DOHH2 (cell line): ENCODE results near the gene KRTAP10-2.

Experiments used
- EZH2phosphoT487 ChIP-seq: fragments of 200-600 bp; sonication (generic); IDR thresholded peaks from 2 replicates; pipeline ENCODE4 v1.6.1; 2017; ENCODE audit warnings: borderline replicate concordance, mild to moderate bottlenecking, antibody characterized with exemption, low read length, moderate library complexity, mixed read lengths
- TF ChIP-seq, protein P1 (sequence below): fragments of 200-600 bp; sonication (generic); IDR thresholded peaks from one replicate; pipeline ENCODE4 v1.5.1; 2014; ENCODE audit warnings: antibody characterized with exemption, mild to moderate bottlenecking, low read depth, low read length; ENCODE audit not compliant: poor library complexity, severe bottlenecking

DNA sequence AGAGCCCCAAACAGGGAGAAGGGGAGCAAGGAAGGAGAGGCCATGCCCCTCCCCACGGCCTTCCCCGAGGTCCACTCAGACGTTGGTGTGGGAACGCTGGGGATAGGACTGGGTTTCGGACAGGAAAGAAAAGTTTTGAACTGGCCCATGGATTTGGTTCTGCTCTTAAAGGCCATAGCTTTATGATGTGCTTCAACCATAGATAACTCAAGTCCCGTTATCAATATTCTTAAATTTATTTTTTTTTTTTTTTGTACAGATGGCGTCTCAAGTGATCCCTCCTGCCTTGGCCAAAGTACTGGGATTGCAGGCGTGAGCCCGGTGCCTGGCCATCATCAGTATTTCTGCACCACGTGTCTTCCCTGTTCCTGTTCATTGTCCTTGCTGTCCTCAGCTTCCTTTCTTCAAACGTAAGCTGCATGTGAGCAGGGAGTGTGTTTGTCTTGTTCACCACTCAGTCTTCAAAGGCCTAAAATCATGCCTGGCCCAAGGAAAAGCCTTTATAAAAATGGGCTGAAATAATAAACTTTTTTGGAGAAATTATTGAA, 10.5 kb downstream of the KRTAP10-2 start:
- TF ChIP-seq, protein P1, sequence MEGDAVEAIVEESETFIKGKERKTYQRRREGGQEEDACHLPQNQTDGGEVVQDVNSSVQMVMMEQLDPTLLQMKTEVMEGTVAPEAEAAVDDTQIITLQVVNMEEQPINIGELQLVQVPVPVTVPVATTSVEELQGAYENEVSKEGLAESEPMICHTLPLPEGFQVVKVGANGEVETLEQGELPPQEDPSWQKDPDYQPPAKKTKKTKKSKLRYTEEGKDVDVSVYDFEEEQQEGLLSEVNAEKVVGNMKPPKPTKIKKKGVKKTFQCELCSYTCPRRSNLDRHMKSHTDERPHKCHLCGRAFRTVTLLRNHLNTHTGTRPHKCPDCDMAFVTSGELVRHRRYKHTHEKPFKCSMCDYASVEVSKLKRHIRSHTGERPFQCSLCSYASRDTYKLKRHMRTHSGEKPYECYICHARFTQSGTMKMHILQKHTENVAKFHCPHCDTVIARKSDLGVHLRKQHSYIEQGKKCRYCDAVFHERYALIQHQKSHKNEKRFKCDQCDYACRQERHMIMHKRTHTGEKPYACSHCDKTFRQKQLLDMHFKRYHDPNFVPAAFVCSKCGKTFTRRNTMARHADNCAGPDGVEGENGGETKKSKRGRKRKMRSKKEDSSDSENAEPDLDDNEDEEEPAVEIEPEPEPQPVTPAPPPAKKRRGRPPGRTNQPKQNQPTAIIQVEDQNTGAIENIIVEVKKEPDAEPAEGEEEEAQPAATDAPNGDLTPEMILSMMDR, result no peak
- TF ChIP-seq EZH2phosphoT487, result no peak
